Left ventricle myocardium superior (tissue), 1 donor: ENCODE measurements around the gene DHRS3. TPM values are rescaled to one million over a fixed set of nuclear protein-coding genes. Genes with fewer than 3 reads are reported as not detected.
A peak's percentile ranks its signal among the peaks of the same experiment; 100 is the strongest.

ENCODE experiments used
- ATAC-seq: fragments of 200-7000 bp; cut with Tn5 transposase; one replicate; pipeline ENCODE4 v1.9.1; 2020; ENCODE audit warnings: mild to moderate bottlenecking, moderate library complexity
- DNase-seq: peaks from one replicate; pipeline ENCODE4 v3.0.0-alpha.2; 2020
- intact Hi-C: fragments of 100-400 bp; cut with micrococcal nuclease; formaldehyde crosslinking; loops from one replicate; pipeline ENCODE4 v1.11.0; 2022
- total RNA-seq: library from RNA; stranded (reverse); fragmentation: NEBNext Ultra II Directional; extraction: Animal tissue kit (Norgen Biotek cat#: 25700); gene quantifications from one replicate; pipeline ENCODE4 v1.2.1, GENCODE V29; 2021
- donor health status: DM: no; HTN: yes; CAD: no; lungs with severe emphysema.

The DHRS3 gene
- total RNA-seq, 1 donor from 2014 or later, result 79.6 TPM

DNA sequence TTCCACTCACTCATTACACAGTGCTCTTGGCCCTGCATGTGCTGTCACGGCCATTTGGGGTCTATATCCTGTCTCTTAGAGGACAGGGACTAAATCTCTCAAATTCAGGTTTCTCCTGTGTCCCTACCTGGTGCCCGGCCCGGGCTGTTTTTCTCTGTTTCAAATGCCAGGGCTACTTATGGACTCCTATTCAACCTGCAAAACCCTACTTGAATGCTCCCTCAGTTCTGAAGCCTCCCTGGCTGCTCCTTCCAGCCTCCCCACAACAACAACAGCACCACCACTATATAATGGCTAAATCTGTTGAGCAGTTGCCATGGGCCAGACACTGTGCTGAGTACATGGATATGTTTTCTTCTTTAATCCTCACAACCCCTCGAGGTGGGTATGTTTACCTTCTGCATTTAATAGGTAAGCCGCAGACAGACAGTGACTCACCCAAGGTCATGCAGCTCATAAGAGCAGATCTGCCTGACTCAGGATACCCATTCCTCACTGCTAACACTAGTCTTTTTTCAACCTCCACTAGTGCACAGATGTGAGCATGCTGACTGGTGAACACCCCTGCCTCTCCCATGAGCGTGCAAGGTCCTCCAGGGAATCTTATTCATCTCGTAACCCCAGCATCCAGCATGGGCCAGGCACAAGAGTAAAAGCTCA lies 29.9 kb downstream of the DHRS3 start:
- no peak for ATAC-seq
- intact Hi-C loops, result no loop called here
- no peak for DNase-seq

DNA sequence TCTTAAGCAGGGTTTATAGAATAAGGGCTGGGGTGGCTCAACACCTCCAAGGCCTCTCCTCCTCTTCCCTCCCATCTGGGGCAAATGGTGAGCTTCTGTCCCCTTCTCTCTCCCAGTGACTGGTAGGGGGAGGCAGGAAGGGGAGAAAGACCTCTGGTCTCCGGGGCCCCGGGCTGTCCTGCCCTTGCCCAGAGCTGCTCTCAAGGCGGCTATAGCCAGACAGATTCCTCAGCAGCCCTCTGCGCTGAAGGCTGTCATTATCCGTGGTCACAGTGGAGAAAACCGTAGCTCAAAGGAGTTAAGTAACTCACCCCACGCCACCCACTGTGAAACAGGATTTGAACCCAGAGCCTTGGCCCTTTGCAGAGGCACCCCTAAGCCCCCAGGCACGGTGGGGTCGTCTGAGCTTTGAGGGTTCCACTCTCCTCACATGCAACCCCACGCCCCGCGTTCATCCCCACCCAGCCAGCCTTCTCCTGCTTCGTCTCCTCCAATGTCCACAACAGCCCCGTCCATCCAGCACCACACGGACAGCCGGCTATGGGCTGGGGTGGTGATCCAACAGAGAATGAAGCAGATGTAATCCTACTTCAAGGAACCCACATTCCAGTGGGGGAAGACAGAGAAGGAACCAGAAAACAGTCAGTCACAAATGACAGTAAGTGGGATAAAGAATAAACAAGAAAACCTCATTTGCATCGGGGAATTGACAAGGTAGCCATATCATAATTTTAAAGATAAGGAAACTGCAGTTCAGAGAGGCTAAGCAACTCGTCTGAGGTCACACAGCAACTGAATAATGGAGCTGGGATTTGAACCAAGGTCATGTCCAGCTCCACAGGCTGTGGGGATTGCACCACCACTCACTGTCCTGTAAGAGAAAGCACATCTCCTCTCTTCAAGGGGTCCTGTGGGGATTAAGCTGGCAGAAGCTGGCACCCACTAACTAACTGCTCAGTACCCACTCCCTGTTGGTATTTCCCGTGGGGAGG lies 31.8 kb downstream of the DHRS3 start:
- DNase-seq (no peak), ATAC-seq (no peak)
- intact Hi-C loops, result no loop called here

GRCh38 chr1:12585536-12585935 lies 32.5 kb downstream of the DHRS3 start:
- intact Hi-C loops, result no loop called here
- DNase-seq, result no peak
- ATAC-seq, result no peak

- intact Hi-C loops, result loop anchor here (5.0 kb wide), 1 partner anchor 263 kb away; no protein-coding TSS in a partner anchor
- ATAC-seq (no peak), DNase-seq (peak; percentile 7)
Measured at GRCh38 chr1:12584900-12585525, 33.0 kb downstream of the DHRS3 start.

DNA sequence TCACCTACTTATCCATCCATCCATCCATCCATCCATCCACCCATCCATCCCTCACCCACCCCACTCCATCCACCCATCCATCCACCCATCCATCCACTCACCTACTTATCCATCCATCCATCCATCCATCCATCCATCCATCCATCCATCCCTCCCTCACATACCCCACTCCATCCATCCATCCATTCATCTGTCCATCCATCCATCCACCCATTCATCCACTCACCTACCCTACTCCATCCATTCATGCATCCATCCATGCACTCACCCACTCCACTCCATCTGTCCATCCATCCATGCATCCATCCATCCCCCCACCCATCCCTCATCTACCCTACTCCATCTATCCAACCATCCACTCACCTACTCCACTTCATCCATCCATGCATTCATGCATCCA lies 34.5 kb downstream of the DHRS3 start:
- ATAC-seq (no peak), DNase-seq (no peak)
- intact Hi-C loops, result loop anchor here (5.0 kb wide), 1 partner anchor 261 kb away; no protein-coding TSS in a partner anchor

DNA sequence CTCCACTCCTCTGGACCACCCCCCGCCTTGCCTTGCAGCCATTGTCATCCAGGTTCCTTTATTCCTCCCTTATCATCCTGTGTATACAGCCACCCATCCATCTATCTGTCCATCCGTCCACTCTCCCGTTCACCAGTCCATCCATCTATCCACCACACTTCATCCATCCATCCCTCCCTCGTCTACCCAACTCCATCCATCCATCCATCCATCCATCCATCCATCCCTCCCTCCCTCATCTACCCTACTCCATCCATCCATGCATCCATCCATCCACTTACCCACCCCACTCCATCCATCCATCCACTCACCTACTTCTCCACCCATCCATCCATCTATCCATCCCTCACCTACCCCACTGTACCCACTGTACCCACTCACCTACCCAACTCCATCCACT lies 35.4 kb downstream of the DHRS3 start:
- intact Hi-C loops, result loop anchor here (5.0 kb wide), 1 partner anchor 260 kb away; no protein-coding TSS in a partner anchor
- ATAC-seq (no peak), DNase-seq (peak; percentile 1)

GRCh38 chr1:12581179-12581578 lies 36.8 kb downstream of the DHRS3 start:
- ATAC-seq, result no peak
- intact Hi-C loops, result loop anchor here (5.0 kb wide), 1 partner anchor 259 kb away; no protein-coding TSS in a partner anchor
- DNase-seq, result peak; percentile 11

DNA sequence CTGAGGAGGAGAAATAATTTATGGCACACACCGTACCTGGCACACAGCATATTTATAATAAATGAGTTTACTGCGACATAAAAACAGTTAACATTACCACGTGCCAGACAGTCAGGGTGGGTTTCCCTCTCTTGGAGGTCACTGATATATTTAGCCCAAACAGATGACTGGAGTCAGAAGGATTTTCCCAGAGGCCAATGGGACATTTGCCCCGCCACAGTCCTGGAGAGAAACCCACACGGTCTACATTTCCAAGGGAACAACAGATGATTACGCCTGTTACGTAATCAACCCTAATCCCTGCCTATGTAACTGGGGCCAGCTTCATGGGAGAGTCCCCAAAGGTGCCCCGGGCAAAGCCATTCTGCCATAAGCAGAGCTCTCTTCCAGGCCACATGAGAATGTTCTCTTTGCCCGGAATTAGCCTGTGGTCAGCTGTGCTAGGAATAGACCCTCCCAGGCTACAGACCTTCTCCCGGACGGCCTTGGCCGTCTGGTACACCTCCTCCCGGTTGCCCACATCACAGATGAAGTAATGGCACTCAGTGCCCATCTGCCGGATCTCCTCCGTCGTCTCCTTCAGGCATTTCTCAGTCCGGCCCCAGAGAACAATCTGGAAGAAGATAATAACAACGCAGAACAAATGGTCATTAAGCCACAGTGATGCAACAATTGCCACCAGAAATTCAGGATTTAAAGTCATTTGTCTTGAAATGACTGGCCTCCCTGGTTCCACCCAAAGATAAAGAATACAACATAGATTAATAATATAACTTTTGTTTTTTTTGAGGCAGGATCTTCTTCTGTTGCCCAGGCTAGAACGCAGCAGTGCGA lies 37.7 kb downstream of the DHRS3 start:
- DNase-seq (peak; percentile 36), ATAC-seq (peak; percentile 69)
- intact Hi-C loops, result loop anchor here (5.0 kb wide), 1 partner anchor 258 kb away; no protein-coding TSS in a partner anchor

GRCh38 chr1:12578860-12579422 lies 39.1 kb downstream of the DHRS3 start:
- intact Hi-C loops, result no loop called here
- ATAC-seq (no peak), DNase-seq (peak; percentile 18)

DNA sequence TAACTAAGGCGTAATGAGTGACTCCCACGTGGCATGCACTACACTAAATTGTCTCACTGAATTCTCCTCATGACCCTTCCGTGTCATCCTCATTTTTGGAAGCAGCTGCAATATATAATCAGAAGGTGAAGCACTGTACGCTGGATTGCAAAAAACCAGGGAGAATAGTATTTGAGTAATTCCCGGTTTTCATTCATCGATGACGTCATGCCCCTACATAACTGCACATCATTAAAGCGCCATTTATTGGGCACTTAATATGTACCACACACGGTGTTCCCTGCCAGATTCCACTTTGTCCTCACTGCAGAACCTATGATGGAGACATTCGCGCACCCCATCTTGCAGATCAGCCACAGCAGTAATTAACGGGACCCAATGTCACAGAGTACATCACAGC lies 41.0 kb downstream of the DHRS3 start:
- DNase-seq, result no peak
- intact Hi-C loops, result no loop called here
- ATAC-seq, result no peak

DNA sequence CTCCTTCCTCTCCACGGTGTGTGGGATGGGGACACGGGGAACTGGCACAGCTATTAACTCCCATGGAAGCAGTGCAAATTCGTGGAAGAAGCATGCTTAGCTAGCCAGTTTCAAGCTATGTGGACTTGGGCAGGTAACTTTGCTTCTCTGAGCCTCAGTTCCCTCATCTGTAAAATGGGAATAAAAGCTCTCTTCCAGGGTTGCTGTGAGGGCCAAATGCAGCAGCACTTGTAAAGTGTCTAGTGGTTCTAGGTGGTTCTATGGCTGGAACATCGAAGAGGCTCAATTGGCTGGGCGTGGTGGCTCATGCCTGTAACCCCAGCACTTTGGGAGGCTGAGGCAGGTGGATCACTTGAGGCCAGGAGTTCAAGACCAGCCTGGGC lies 43.3 kb downstream of the DHRS3 start:
- ATAC-seq, result no peak
- intact Hi-C loops, result no loop called here
- DNase-seq, result peak; percentile 2

- DNase-seq (peak; percentile 73), ATAC-seq (peak; percentile 83)
- intact Hi-C loops, result no loop called here
Measured at GRCh38 chr1:12573015-12573825, 44.8 kb downstream of the DHRS3 start.

GRCh38 chr1:12572522-12572921 lies 45.5 kb downstream of the DHRS3 start:
- DNase-seq (peak; percentile 19), ATAC-seq (peak; percentile 35)
- intact Hi-C loops, result no loop called here

DNA sequence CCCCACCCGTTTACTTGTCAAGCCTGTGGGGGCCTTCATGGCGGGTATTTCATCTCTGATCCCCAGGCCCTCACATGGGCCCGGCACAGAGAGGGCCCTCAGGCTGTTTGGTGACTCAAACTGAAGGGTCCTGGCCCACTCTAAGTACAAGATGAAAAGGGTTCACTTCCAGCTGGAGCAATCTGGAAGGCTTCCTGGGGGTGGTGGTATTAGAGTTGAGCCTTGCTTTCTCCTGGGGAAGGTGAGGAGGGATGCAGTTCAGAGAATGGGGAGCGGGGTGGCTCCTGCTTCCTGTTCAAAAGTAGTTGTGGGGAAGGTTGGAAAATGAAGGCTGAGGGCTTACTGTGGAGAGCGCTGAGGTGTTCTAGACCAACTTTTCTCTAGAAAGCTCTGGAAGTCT lies 47.7 kb downstream of the DHRS3 start:
- ATAC-seq, result no peak
- no peak for DNase-seq
- intact Hi-C loops, result no loop called here

DNA sequence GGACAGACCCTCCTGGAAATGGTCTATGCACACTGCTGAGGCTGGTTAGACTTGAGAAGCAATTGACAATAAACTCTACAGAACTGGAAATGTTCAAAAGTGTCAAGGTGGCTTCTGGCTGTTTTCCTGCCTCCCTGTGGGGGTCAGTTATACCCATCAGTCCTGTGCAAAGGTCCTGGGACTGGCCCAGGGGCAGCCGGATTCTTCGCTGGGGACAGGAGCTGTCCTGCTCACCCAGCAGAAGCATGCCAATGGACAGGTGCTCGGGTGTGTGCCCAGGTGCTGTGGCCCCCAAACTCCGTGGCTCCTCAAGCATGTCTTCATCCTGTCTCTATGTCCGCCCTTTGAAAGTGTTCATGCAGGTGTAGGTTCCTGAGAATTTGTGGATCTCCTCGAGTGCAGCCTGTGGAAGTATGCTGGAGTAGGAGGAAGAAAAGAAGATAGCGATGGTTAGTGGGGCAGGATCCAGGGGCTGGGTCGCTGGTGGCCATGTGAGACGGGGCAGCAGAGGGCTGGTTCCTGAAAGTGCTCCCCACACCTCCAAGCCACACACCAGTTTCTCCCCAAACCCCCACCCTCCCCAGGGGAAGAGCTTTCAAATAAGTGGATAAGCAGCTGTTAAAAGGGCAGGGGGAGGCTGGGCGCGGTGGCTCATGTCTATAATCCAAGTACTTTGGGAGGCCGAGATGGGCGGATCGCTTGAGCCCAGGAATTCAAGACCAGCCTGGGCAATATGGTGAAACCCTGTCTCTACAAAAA lies 49.8 kb downstream of the DHRS3 start:
- ATAC-seq (no peak), DNase-seq (no peak)
- intact Hi-C loops, result no loop called here

GRCh38 chr1:12567288-12567819 lies 50.7 kb downstream of the DHRS3 start:
- DNase-seq, result no peak
- intact Hi-C loops, result no loop called here
- ATAC-seq, result peak; percentile 3
